SK-N-SH treated with all-trans-retinoic acid at 6 μM for 48 hours (cell line): ENCODE data around the gene YEATS4.

ENCODE experiments used
- ATAC-seq: fragments of 200-7000 bp; cut with Tn5 transposase; 3 replicates; pipeline ENCODE4 v1.9.1; 2020; ENCODE audit warnings: mild to moderate bottlenecking, moderate library complexity
- BACH2 ChIP-seq: fragments of 250-450 bp; sonication (Bioruptor Pico); IDR thresholded peaks from 2 replicates; pipeline ENCODE4 v1.9.0; 2021; ENCODE audit warnings: mild to moderate bottlenecking, borderline replicate concordance
- CSDC2 ChIP-seq: fragments of 250-450 bp; sonication (Bioruptor Pico); IDR thresholded peaks from 2 replicates; pipeline ENCODE4 v1.5.0; 2020; ENCODE audit warnings: mild to moderate bottlenecking, moderate library complexity
- CSRNP3 ChIP-seq: fragments of 250-450 bp; sonication (Bioruptor Pico); IDR thresholded peaks from 2 replicates; pipeline ENCODE4 v1.5.1; 2021; ENCODE audit warnings: mild to moderate bottlenecking, moderate library complexity
- ESRRG ChIP-seq: fragments of 250-450 bp; sonication (Bioruptor Pico); IDR thresholded peaks from 2 replicates; pipeline ENCODE4 v1.6.1; 2021; ENCODE audit warnings: mild to moderate bottlenecking
- GLIS3 ChIP-seq: fragments of 250-450 bp; sonication (Bioruptor Pico); IDR thresholded peaks from 2 replicates; pipeline ENCODE4 v1.5.0; 2020; ENCODE audit warnings: mild to moderate bottlenecking, moderate library complexity
- ISL1 ChIP-seq: fragments of 250-450 bp; sonication (Bioruptor Pico); IDR thresholded peaks from 2 replicates; pipeline ENCODE4 v2.1.2; 2022; ENCODE audit warnings: mild to moderate bottlenecking, moderate library complexity
- OSR1 ChIP-seq: fragments of 250-450 bp; sonication (Bioruptor Pico); IDR thresholded peaks from 2 replicates; pipeline ENCODE4 v1.8.0; 2022; ENCODE audit warnings: moderate library complexity, mild to moderate bottlenecking, inconsistent platforms
- PATZ1 ChIP-seq: fragments of 250-450 bp; sonication (Bioruptor Pico); IDR thresholded peaks from 2 replicates; pipeline ENCODE4 v1.8.0; 2020; ENCODE audit warnings: mild to moderate bottlenecking, moderate library complexity, borderline replicate concordance
- POU6F1 ChIP-seq: fragments of 250-450 bp; sonication (Bioruptor Pico); IDR thresholded peaks from 2 replicates; pipeline ENCODE4 v1.8.0; 2021; ENCODE audit warnings: low read depth, mild to moderate bottlenecking, moderate library complexity, borderline replicate concordance
- PPARA ChIP-seq: fragments of 250-450 bp; sonication (Bioruptor Pico); IDR thresholded peaks from 2 replicates; pipeline ENCODE4 v1.5.0; 2020; ENCODE audit warnings: mild to moderate bottlenecking, borderline replicate concordance
- RARB ChIP-seq: fragments of 250-450 bp; sonication (Bioruptor Pico); IDR thresholded peaks from 2 replicates; pipeline ENCODE4 v1.8.0; 2021; ENCODE audit warnings: mild to moderate bottlenecking, moderate library complexity
- SNAI2 ChIP-seq: fragments of 250-450 bp; sonication (Bioruptor Pico); IDR thresholded peaks from 2 replicates; pipeline ENCODE4 v1.5.0; 2020; ENCODE audit warnings: mild to moderate bottlenecking, moderate library complexity
- TCF4 ChIP-seq: fragments of 250-450 bp; sonication (Bioruptor Pico); IDR thresholded peaks from 2 replicates; pipeline ENCODE4 v1.8.0; 2021; ENCODE audit warnings: mild to moderate bottlenecking, moderate library complexity, borderline replicate concordance
- TSHZ2 ChIP-seq: fragments of 250-450 bp; sonication (Bioruptor Pico); IDR thresholded peaks from 2 replicates; pipeline ENCODE4 v1.5.0; 2020; ENCODE audit warnings: mild to moderate bottlenecking, moderate library complexity
- ZC3H10 ChIP-seq: fragments of 250-450 bp; sonication (Bioruptor Pico); IDR thresholded peaks from 2 replicates; pipeline ENCODE4 v1.5.1; 2021; ENCODE audit warnings: mild to moderate bottlenecking, moderate library complexity
- ZFP3 ChIP-seq: fragments of 250-450 bp; sonication (Bioruptor Pico); IDR thresholded peaks from 2 replicates; pipeline ENCODE4 v1.5.0; 2020; ENCODE audit warnings: mild to moderate bottlenecking, moderate library complexity
- ZFP30 ChIP-seq: fragments of 450-650 bp; formaldehyde crosslinking; IDR thresholded peaks from 2 replicates; pipeline ENCODE4 v1.5.0; 2022; ENCODE audit warnings: mild to moderate bottlenecking, moderate library complexity
- ZNF565 ChIP-seq: fragments of 450-650 bp; formaldehyde crosslinking; conservative IDR thresholded peaks from 2 replicates; pipeline ENCODE4 v1.5.0; 2020; ENCODE audit warnings: low read depth, mild to moderate bottlenecking, moderate library complexity
- ZNF8 ChIP-seq: fragments of 450-650 bp; formaldehyde crosslinking; IDR thresholded peaks from 2 replicates; pipeline ENCODE4 v1.5.0; 2020; ENCODE audit warnings: mild to moderate bottlenecking, moderate library complexity

The YEATS4 gene

GRCh38 chr12:69386921-69387320 is 27.4 kb downstream of the YEATS4 start:
- ATAC-seq = no peak
- no peak for TF ChIP-seq ZFP3 (CRISPR knock-in tag)
- TF ChIP-seq BACH2 (CRISPR knock-in tag) = no peak
- no peak for TF ChIP-seq ESRRG (CRISPR knock-in tag)

GRCh38 chr12:69388371-69388770 is 28.8 kb downstream of the YEATS4 start:
- TF ChIP-seq POU6F1 (CRISPR knock-in tag) = no peak
- TF ChIP-seq ISL1 (CRISPR knock-in tag) = no peak
- no peak for TF ChIP-seq ZNF565 (CRISPR knock-in tag)
- TF ChIP-seq TSHZ2 (CRISPR knock-in tag) = no peak
- no peak for TF ChIP-seq ZFP30 (CRISPR knock-in tag)
- TF ChIP-seq RARB (CRISPR knock-in tag) = no peak
- ATAC-seq = peak; percentile 91

GRCh38 chr12:69389831-69390230 is 30.3 kb downstream of the YEATS4 start:
- no peak for ATAC-seq
- TF ChIP-seq SNAI2 (CRISPR knock-in tag) = no peak
- no peak for TF ChIP-seq GLIS3 (CRISPR knock-in tag)
- no peak for TF ChIP-seq ZFP3 (CRISPR knock-in tag)
- no peak for TF ChIP-seq ZC3H10 (CRISPR knock-in tag)
- no peak for TF ChIP-seq BACH2 (CRISPR knock-in tag)
- TF ChIP-seq ZFP30 (CRISPR knock-in tag) = no peak

GRCh38 chr12:69392179-69392928 is 32.8 kb downstream of the YEATS4 start:
- ATAC-seq = no peak
- TF ChIP-seq PPARA (no peak), ZFP30 (CRISPR knock-in tag) (no peak), PATZ1 (CRISPR knock-in tag) (no peak), CSDC2 (CRISPR knock-in tag) (no peak), ZC3H10 (CRISPR knock-in tag) (no peak), ZFP3 (CRISPR knock-in tag) (no peak), GLIS3 (CRISPR knock-in tag) (no peak), TSHZ2 (CRISPR knock-in tag) (no peak), TCF4 (CRISPR knock-in tag) (no peak), BACH2 (CRISPR knock-in tag) (no peak), ZNF565 (CRISPR knock-in tag) (no peak), OSR1 (CRISPR knock-in tag) (no peak), CSRNP3 (CRISPR knock-in tag) (no peak), ZNF8 (no peak)
